Epithelial cell of proximal tubule (primary cell): ENCODE data around the gene ACOXL. TPM values are rescaled to one million over a fixed set of nuclear protein-coding genes. Genes with fewer than 3 reads are reported as not detected.

ENCODE experiments used
- DNase-seq: peaks from one replicate; pipeline ENCODE4 v3.0.0-alpha.2; 2011; ENCODE audit warnings: low read depth
- H3K4me3 ChIP-seq: 2 replicates; pipeline ENCODE4 v1.5.1; 2011; ENCODE audit warnings: low read depth, mild to moderate bottlenecking, low read length
- CTCF ChIP-seq: conservative IDR thresholded peaks from 2 replicates; pipeline ENCODE4 v1.5.1; 2012; ENCODE audit warnings: low read depth, mild to moderate bottlenecking, low read length
- total RNA-seq: library from RNA; depleted of rRNA; stranded (reverse); fragments of >200 nt; gene quantifications from 2 replicates; pipeline ENCODE4 v1.2.3, GENCODE V29; 2015

ACOXL gene
- total RNA-seq, 1 donor from 2014 or later, result 0.06 TPM

- DNase-seq, result peak; percentile 70
- peak; percentile 46 for TF ChIP-seq CTCF
- no peak overlapping the region for H3K4me3 ChIP-seq
These were observed 368.4 kb downstream of the ACOXL start for GRCh38 chr2:111100765-111101162.

- no peak for DNase-seq
- TF ChIP-seq CTCF, result no peak
- no peak overlapping the region for H3K4me3 ChIP-seq
These were observed 369.2 kb downstream of the ACOXL start for GRCh38 chr2:111101592-111101991.

GRCh38 chr2:111102216-111102615 lies 369.8 kb downstream of the ACOXL start:
- no peak for TF ChIP-seq CTCF

GRCh38 chr2:111105926-111106325 lies 373.6 kb downstream of the ACOXL start:
- no peak overlapping the region for H3K4me3 ChIP-seq
- no peak for TF ChIP-seq CTCF
- DNase-seq, result no peak

More at GRCh38 chr2:111102216-111102615, 369.8 kb downstream of the ACOXL start:
- no peak for DNase-seq
- no peak overlapping the region for H3K4me3 ChIP-seq

- no peak for DNase-seq
- H3K4me3 ChIP-seq, result no peak overlapping the region
- no peak for TF ChIP-seq CTCF
These were observed 374.3 kb downstream of the ACOXL start for GRCh38 chr2:111106706-111107105.

- TF ChIP-seq CTCF, result no peak
- DNase-seq, result no peak
- no peak overlapping the region for H3K4me3 ChIP-seq
These were observed 376.4 kb downstream of the ACOXL start for GRCh38 chr2:111108745-111109271.

- H3K4me3 ChIP-seq, result no peak overlapping the region
- DNase-seq, result no peak
- no peak for TF ChIP-seq CTCF
These were observed 378.9 kb downstream of the ACOXL start for GRCh38 chr2:111111101-111111755.
